Astrocyte (in vitro differentiated cells and primary cell): ENCODE measurements around the gene GALK2. TPM values are rescaled to one million over a fixed set of nuclear protein-coding genes. Genes with fewer than 3 reads are reported as not detected.
A peak's percentile ranks its signal among the peaks of the same experiment; 100 is the strongest.

Experiments
- DNase-seq: peaks from one replicate; pipeline ENCODE4 v3.0.0-alpha.2; 2010; ENCODE audit warnings: low read depth
- FAIRE-seq: peaks from 2 replicates; lab custom pipeline; 2011; peaks lifted over from hg19 to GRCh38; lab: Jason Lieb, UNC
- H2AFZ ChIP-seq: 2 replicates; pipeline ENCODE4 v1.6.0; 2012; ENCODE audit warnings: low read depth, low read length, inconsistent platforms
- H3K27ac ChIP-seq: 2 replicates; pipeline ENCODE4 v1.5.1; 2011; ENCODE audit warnings: low read depth, low read length, inconsistent platforms
- H3K27me3 ChIP-seq: 2 replicates; pipeline ENCODE4 v1.6.0; 2011; ENCODE audit warnings: low read length, inconsistent platforms; ENCODE audit not compliant: insufficient read depth
- H3K36me3 ChIP-seq: 2 replicates; pipeline ENCODE4 v1.5.1; 2011; ENCODE audit warnings: low read length, inconsistent platforms; ENCODE audit not compliant: insufficient read depth
- H3K4me1 ChIP-seq: 2 replicates; pipeline ENCODE4 v1.5.1; 2011; ENCODE audit warnings: low read length, inconsistent platforms; ENCODE audit not compliant: insufficient read depth
- H3K4me2 ChIP-seq: 2 replicates; pipeline ENCODE4 v1.6.0; 2012; ENCODE audit warnings: low read length, inconsistent platforms
- H3K4me3 ChIP-seq: 2 replicates; pipeline ENCODE4 v1.5.1; 2011; ENCODE audit warnings: low read depth, mild to moderate bottlenecking, low read length, inconsistent platforms; ENCODE audit not compliant: insufficient read depth
- H3K79me2 ChIP-seq: 2 replicates; pipeline ENCODE4 v1.6.0; 2012; ENCODE audit warnings: mild to moderate bottlenecking, low read length, inconsistent platforms; ENCODE audit not compliant: insufficient read depth
- H3K9ac ChIP-seq: 2 replicates; pipeline ENCODE4 v1.6.0; 2012; ENCODE audit warnings: mild to moderate bottlenecking, low read length, inconsistent platforms
- H3K9me3 ChIP-seq: 2 replicates; pipeline ENCODE4 v1.5.1; 2012; ENCODE audit warnings: low read depth, mild to moderate bottlenecking, low read length, inconsistent platforms; ENCODE audit not compliant: insufficient read depth
- H4K20me1 ChIP-seq: 2 replicates; pipeline ENCODE4 v1.6.0; 2012; ENCODE audit warnings: low read length, inconsistent platforms; ENCODE audit not compliant: insufficient read depth
- H3K27ac Mint-ChIP-seq: one replicate; pipeline ENCODE4 v1.8.0; 2021; ENCODE audit warnings: mild to moderate bottlenecking, mixed read lengths; ENCODE audit not compliant: unreplicated experiment
- H3K27me3 Mint-ChIP-seq: one replicate; pipeline ENCODE4 v1.8.0; 2021; ENCODE audit warnings: low read depth, mixed read lengths; ENCODE audit not compliant: unreplicated experiment
- H3K36me3 Mint-ChIP-seq: one replicate; pipeline ENCODE4 v1.8.0; 2021; ENCODE audit warnings: low read depth, mixed read lengths; ENCODE audit not compliant: unreplicated experiment
- H3K4me1 Mint-ChIP-seq: one replicate; pipeline ENCODE4 v1.8.0; 2021; ENCODE audit warnings: low read depth, mixed read lengths; ENCODE audit not compliant: unreplicated experiment
- H3K4me3 Mint-ChIP-seq: one replicate; pipeline ENCODE4 v1.8.0; 2021; ENCODE audit warnings: mild to moderate bottlenecking, moderate library complexity, mixed read lengths; ENCODE audit not compliant: unreplicated experiment
- H3K9me3 Mint-ChIP-seq: one replicate; pipeline ENCODE4 v1.8.0; 2021; ENCODE audit warnings: mild to moderate bottlenecking, mixed read lengths; ENCODE audit not compliant: unreplicated experiment
- CTCF ChIP-seq: IDR thresholded peaks from 2 replicates; pipeline ENCODE4 v1.5.1; 2011; ENCODE audit warnings: low read depth, mild to moderate bottlenecking, inconsistent platforms, low read length, moderate library complexity; ENCODE audit not compliant: insufficient read depth
- EZH2 ChIP-seq: IDR thresholded peaks from 2 replicates; pipeline ENCODE4 v1.6.1; 2012; ENCODE audit warnings: mild to moderate bottlenecking, low read length, inconsistent platforms; ENCODE audit not compliant: insufficient read depth
- total RNA-seq: library from RNA; stranded (reverse); gene quantifications from 2 replicates; pipeline ENCODE4 v1.2.1, GENCODE V29; 2021

GALK2 gene
- total RNA-seq, 1 donor from 2014 or later = 21.4 TPM

GRCh38 chr15:49286649-49287404 lies 116.8 kb downstream of the GALK2 start:
- no peak overlapping the region for H3K27ac ChIP-seq
- no peak overlapping the region for H3K4me3 ChIP-seq
- no peaks in the 10 kb centered on the region for H3K27me3 ChIP-seq
- peaks cover 5% of the 10 kb centered on the region for H4K20me1 ChIP-seq
- H3K9me3 ChIP-seq = no peaks in the 10 kb centered on the region
- H3K4me1 ChIP-seq = peaks cover 15% of the 10 kb centered on the region
- Mint-ChIP-seq H3K9me3 (peaks cover 3% of the 10 kb centered on the region), H3K27me3 (no peaks in the 10 kb centered on the region), H3K4me3 (no peak overlapping the region), H3K36me3 (peaks cover 31% of the 10 kb centered on the region), H3K4me1 (peaks cover 10% of the 10 kb centered on the region), H3K27ac (no peak overlapping the region)
- peaks cover 3% of the 10 kb centered on the region for H3K36me3 ChIP-seq
- no peak overlapping the region for H3K9ac ChIP-seq
- peak; percentile 63 for DNase-seq
- H2AFZ ChIP-seq = no peak overlapping the region
- TF ChIP-seq EZH2 (no peak), CTCF (no peak)
- FAIRE-seq = no peak
- no peak overlapping the region for H3K4me2 ChIP-seq
- H3K79me2 ChIP-seq = no peaks in the 10 kb centered on the region

GRCh38 chr15:49287481-49287880 lies 117.4 kb downstream of the GALK2 start:
- no peak for DNase-seq
- no peaks in the 10 kb centered on the region for H3K27me3 Mint-ChIP-seq
- peaks cover 8% of the 10 kb centered on the region for H3K4me1 ChIP-seq
- no peak overlapping the region for H2AFZ ChIP-seq
- H3K9me3 ChIP-seq = no peaks in the 10 kb centered on the region
- no peak for TF ChIP-seq EZH2
- TF ChIP-seq CTCF = no peak
- H3K9ac ChIP-seq = no peak overlapping the region
- no peaks in the 10 kb centered on the region for H4K20me1 ChIP-seq
- no peak overlapping the region for H3K4me3 ChIP-seq
- no peak overlapping the region for H3K27ac Mint-ChIP-seq
- H3K27ac ChIP-seq = no peak overlapping the region
- H3K4me1 Mint-ChIP-seq = peaks cover 5% of the 10 kb centered on the region
- no peaks in the 10 kb centered on the region for H3K79me2 ChIP-seq
- H3K36me3 Mint-ChIP-seq = peaks cover 31% of the 10 kb centered on the region
- no peak overlapping the region for H3K4me3 Mint-ChIP-seq
- H3K4me2 ChIP-seq = no peak overlapping the region
- no peaks in the 10 kb centered on the region for H3K27me3 ChIP-seq
- H3K36me3 ChIP-seq = peaks cover 3% of the 10 kb centered on the region
- H3K9me3 Mint-ChIP-seq = peaks cover 3% of the 10 kb centered on the region
- FAIRE-seq = peak; percentile 37

GRCh38 chr15:49288391-49288790 lies 118.3 kb downstream of the GALK2 start:
- peaks cover 3% of the 10 kb centered on the region for H3K9me3 Mint-ChIP-seq
- Histone ChIP-seq H4K20me1 (peaks cover 3% of the 10 kb centered on the region), H3K27ac (no peak overlapping the region), H3K27me3 (no peaks in the 10 kb centered on the region), H3K4me1 (no peaks in the 10 kb centered on the region), H3K9me3 (no peaks in the 10 kb centered on the region), H3K36me3 (peaks cover 3% of the 10 kb centered on the region), H2AFZ (no peak overlapping the region), H3K9ac (no peak overlapping the region), H3K4me2 (no peak overlapping the region), H3K4me3 (no peak overlapping the region), H3K79me2 (no peaks in the 10 kb centered on the region)
- H3K27ac Mint-ChIP-seq = no peak overlapping the region
- no peak for FAIRE-seq
- no peaks in the 10 kb centered on the region for H3K4me1 Mint-ChIP-seq
- DNase-seq = peak; percentile 30
- TF ChIP-seq CTCF = no peak
- no peak for TF ChIP-seq EZH2
- H3K36me3 Mint-ChIP-seq = peaks cover 35% of the 10 kb centered on the region
- H3K4me3 Mint-ChIP-seq = no peak overlapping the region
- no peaks in the 10 kb centered on the region for H3K27me3 Mint-ChIP-seq
